Measurements from ENCODE around the gene SYNGR2.

GRCh38 chr17:78170692-78171590 lies 2.6 kb downstream of the SYNGR2 start:
- no peak for TF ChIP-seq MAX (IDR thresholded peaks at IDR 0.05)
- TF ChIP-seq CTCF (IDR thresholded peaks at IDR 0.05; ENCODE audit: control extremely low read depth in 1 of 3, insufficient read depth in 1 of 3, low read depth in 1 of 3, low read length in 3 of 3): no peak
- peak in 1 of 2 experiments; percentile 21; a peak in 1 of 3 replicates for TF ChIP-seq POLR2A (IDR thresholded peaks at IDR 0.05; ENCODE audit: control extremely low read depth in 1 of 2, low read depth in 2 of 2, low read length in 2 of 2)
- no peak for TF ChIP-seq TBP (IDR thresholded peaks at IDR 0.05; ENCODE audit: low read depth, low read length)
- no peak for TF ChIP-seq CHD1 (IDR thresholded peaks at IDR 0.05; ENCODE audit: low read depth, low read length)

Data from H1 (cell line).